HEK293 (cell line): ENCODE measurements around the gene NLGN1.

Source experiments
- CTCF ChIA-PET: fragments of 350-600 bp; formaldehyde crosslinking; extraction: SDS; loops from one replicate; lab custom pipeline; 2021; ENCODE audit warnings: antibody characterized with exemption; lab: Yijun Ruan, JAX
- POLR2A ChIA-PET: fragments of 300-600 bp; formaldehyde crosslinking; extraction: SDS; loops from one replicate; lab custom pipeline; 2020; ENCODE audit warnings: antibody characterized with exemption, inconsistent platforms; lab: Yijun Ruan, JAX
- H3K27ac ChIP-seq: fragments of 200-500 bp; sonication (Bioruptor generic); 2 replicates; pipeline ENCODE4 v1.5.1; 2014; ENCODE audit warnings: low read depth, low read length, control low read depth, inconsistent platforms; ENCODE audit errors: extremely low read depth
- H3K36me3 ChIP-seq, 2 experiments: fragments of 200-500 bp in 1 of 2; sonication (Bioruptor generic) in 1 of 2; 1 replicate in 1 of 2; 2 replicates in 1 of 2; pipeline ENCODE4 v1.5.1; 2014 to 2017; ENCODE audit warnings: inconsistent platforms in 2 of 2, low read length in 2 of 2; ENCODE audit not compliant: control insufficient read depth in 2 of 2, insufficient read depth in 1 of 2
- H3K4me1 ChIP-seq: fragments of 200-500 bp; sonication (Bioruptor generic); 2 replicates; pipeline ENCODE4 v1.5.1; 2014; ENCODE audit warnings: mild to moderate bottlenecking, low read length, inconsistent platforms; ENCODE audit not compliant: control insufficient read depth, insufficient read depth
- H3K4me3 ChIP-seq: 2 replicates; pipeline ENCODE4 v1.5.1; 2011; ENCODE audit warnings: low read depth, mild to moderate bottlenecking, control low read depth, low read length, moderate library complexity
- H3K9me3 ChIP-seq: fragments of 200-500 bp; sonication (Bioruptor generic); 2 replicates; pipeline ENCODE4 v1.5.1; 2014; ENCODE audit warnings: low read depth, low read length, inconsistent platforms; ENCODE audit not compliant: control insufficient read depth, insufficient read depth
- GLI2 ChIP-seq: fragments of 450-650 bp; formaldehyde crosslinking; IDR thresholded peaks from 2 replicates; pipeline ENCODE4; 2017; ENCODE audit warnings: missing biosample characterization, missing genetic modification characterization, low read depth, borderline replicate concordance
- GLIS1 ChIP-seq: fragments of 450-650 bp; formaldehyde crosslinking; IDR thresholded peaks from 2 replicates; pipeline ENCODE4 v1.5.1; 2016; ENCODE audit warnings: missing biosample characterization, missing genetic modification characterization
- PRDM4 ChIP-seq: fragments of 450-650 bp; formaldehyde crosslinking; IDR thresholded peaks from 2 replicates; pipeline ENCODE4 v1.5.1; 2017; ENCODE audit warnings: missing biosample characterization, missing genetic modification characterization
- ZBTB1 ChIP-seq: fragments of 450-650 bp; formaldehyde crosslinking; IDR thresholded peaks from 2 replicates; pipeline ENCODE4 v1.5.1; 2016; ENCODE audit warnings: missing biosample characterization, missing genetic modification characterization
- ZBTB17 ChIP-seq: fragments of 450-650 bp; formaldehyde crosslinking; IDR thresholded peaks from 2 replicates; pipeline ENCODE4 v1.5.1; 2016; ENCODE audit warnings: missing biosample characterization, missing genetic modification characterization
- ZBTB26 ChIP-seq: fragments of 450-650 bp; formaldehyde crosslinking; optimal IDR thresholded peaks from 2 replicates; pipeline ENCODE3; 2016; ENCODE audit warnings: missing biosample characterization, mild to moderate bottlenecking, missing genetic modification characterization
- ZNF184 ChIP-seq: fragments of 450-650 bp; IDR thresholded peaks from 2 replicates; pipeline ENCODE4 v1.5.1; 2018; ENCODE audit warnings: missing biosample characterization, mild to moderate bottlenecking, missing genetic modification characterization
- ZNF2 ChIP-seq: fragments of 450-650 bp; formaldehyde crosslinking; IDR thresholded peaks from 2 replicates; pipeline ENCODE4 v1.5.1; 2016; ENCODE audit warnings: missing biosample characterization, missing genetic modification characterization
- ZNF202 ChIP-seq: fragments of 450-650 bp; formaldehyde crosslinking; IDR thresholded peaks from 2 replicates; pipeline ENCODE4 v1.5.1; 2016; ENCODE audit warnings: missing biosample characterization, missing genetic modification characterization, borderline replicate concordance
- ZNF214 ChIP-seq: fragments of 450-650 bp; formaldehyde crosslinking; IDR thresholded peaks from 2 replicates; pipeline ENCODE4 v1.5.1; 2017; ENCODE audit warnings: missing biosample characterization, mild to moderate bottlenecking, missing genetic modification characterization, borderline replicate concordance
- ZNF223 ChIP-seq: fragments of 450-650 bp; formaldehyde crosslinking; IDR thresholded peaks from 2 replicates; pipeline ENCODE4 v1.5.1; 2016; ENCODE audit warnings: missing biosample characterization, missing genetic modification characterization
- ZNF280C ChIP-seq: fragments of 450-650 bp; formaldehyde crosslinking; IDR thresholded peaks from 2 replicates; pipeline ENCODE4 v1.5.1; 2016; ENCODE audit warnings: missing biosample characterization, missing genetic modification characterization
- ZNF292 ChIP-seq: fragments of 450-650 bp; formaldehyde crosslinking; IDR thresholded peaks from 2 replicates; pipeline ENCODE4 v1.5.1; 2016; ENCODE audit warnings: low read depth, missing biosample characterization, missing genetic modification characterization, borderline replicate concordance
- ZNF302 ChIP-seq: fragments of 450-650 bp; formaldehyde crosslinking; IDR thresholded peaks from 2 replicates; pipeline ENCODE4 v1.5.1; 2016; ENCODE audit warnings: missing biosample characterization, missing genetic modification characterization, low read depth
- ZNF404 ChIP-seq: fragments of 450-650 bp; formaldehyde crosslinking; IDR thresholded peaks from 2 replicates; pipeline ENCODE4 v1.5.1; 2017; ENCODE audit warnings: missing biosample characterization, missing genetic modification characterization
- ZNF623 ChIP-seq: fragments of 450-650 bp; formaldehyde crosslinking; IDR thresholded peaks from 2 replicates; pipeline ENCODE4 v1.5.1; 2016; ENCODE audit warnings: missing biosample characterization, missing genetic modification characterization
- ZNF645 ChIP-seq: fragments of 450-650 bp; formaldehyde crosslinking; IDR thresholded peaks from 2 replicates; pipeline ENCODE4; 2016; ENCODE audit warnings: missing biosample characterization, missing genetic modification characterization
- ZNF776 ChIP-seq: fragments of 450-650 bp; formaldehyde crosslinking; IDR thresholded peaks from 2 replicates; pipeline ENCODE4 v1.5.0; 2017; ENCODE audit warnings: missing biosample characterization, missing genetic modification characterization, borderline replicate concordance
- ZXDB ChIP-seq: fragments of 450-650 bp; formaldehyde crosslinking; IDR thresholded peaks from 2 replicates; pipeline ENCODE4 v1.5.1; 2016; ENCODE audit warnings: missing biosample characterization, missing genetic modification characterization

The NLGN1 gene

GRCh38 chr3:173676094-173676493 is 278.6 kb downstream of the NLGN1 start:
- CTCF ChIA-PET = interaction anchor here (0.6 kb wide), 1 partner anchor 385 kb away, joined by 6 read pairs; no protein-coding TSS in a partner anchor
- H3K4me1 ChIP-seq = no peaks in the 10 kb centered on the region
- POLR2A ChIA-PET = no interaction called here
- H3K36me3 ChIP-seq = no peaks in the 10 kb centered on the region
- no peaks in the 10 kb centered on the region for H3K9me3 ChIP-seq
- no peak overlapping the region for H3K27ac ChIP-seq
- no peak overlapping the region for H3K4me3 ChIP-seq
- TF ChIP-seq ZNF280C (tag by site-specific recombination) (no peak), ZBTB26 (tag by site-specific recombination) (no peak), ZNF202 (tag by site-specific recombination) (no peak)
- TF ChIP-seq, all 188 proteins: peak for 0

GRCh38 chr3:173681188-173681678 is 283.7 kb downstream of the NLGN1 start:
- no peak for TF ChIP-seq ZNF404 (tag by site-specific recombination)
- no peak for TF ChIP-seq ZNF292 (tag by site-specific recombination)
- TF ChIP-seq PRDM4 = no peak
- no peak for TF ChIP-seq ZNF223 (tag by site-specific recombination)
- TF ChIP-seq ZNF214 (tag by site-specific recombination) = no peak
- no peak for TF ChIP-seq ZNF2 (tag by site-specific recombination)
- no peak for TF ChIP-seq ZBTB1 (tag by site-specific recombination)
- no peak for TF ChIP-seq ZBTB17
- no peak for TF ChIP-seq ZNF776
- no peak for TF ChIP-seq GLI2 (tag by site-specific recombination)
- no peak for TF ChIP-seq ZXDB (tag by site-specific recombination)
- TF ChIP-seq ZNF645 (tag by site-specific recombination) = no peak
- no peak for TF ChIP-seq ZNF184 (tag by site-specific recombination)
- no peak for TF ChIP-seq GLIS1 (tag by site-specific recombination)
- no peak for TF ChIP-seq ZNF302
- TF ChIP-seq ZNF623 (tag by site-specific recombination) = no peak
- Histone ChIP-seq H3K4me3 (no peak overlapping the region), H3K36me3 (no peaks in the 10 kb centered on the region), H3K27ac (no peak overlapping the region), H3K9me3 (no peaks in the 10 kb centered on the region), H3K4me1 (no peaks in the 10 kb centered on the region)
- ChIA-PET POLR2A (no interaction called here), CTCF (no interaction called here)
